ENCODE data around the gene PGLYRP3. TPM values are rescaled to one million over a fixed set of nuclear protein-coding genes. Genes with fewer than 3 reads are reported as not detected.

PGLYRP3 gene
- total and polyA plus RNA-seq, 2 of the 13 experiments (the other 11 are each of a cell fraction or from before 2014, with no cell fraction given) = not detected

DNA sequence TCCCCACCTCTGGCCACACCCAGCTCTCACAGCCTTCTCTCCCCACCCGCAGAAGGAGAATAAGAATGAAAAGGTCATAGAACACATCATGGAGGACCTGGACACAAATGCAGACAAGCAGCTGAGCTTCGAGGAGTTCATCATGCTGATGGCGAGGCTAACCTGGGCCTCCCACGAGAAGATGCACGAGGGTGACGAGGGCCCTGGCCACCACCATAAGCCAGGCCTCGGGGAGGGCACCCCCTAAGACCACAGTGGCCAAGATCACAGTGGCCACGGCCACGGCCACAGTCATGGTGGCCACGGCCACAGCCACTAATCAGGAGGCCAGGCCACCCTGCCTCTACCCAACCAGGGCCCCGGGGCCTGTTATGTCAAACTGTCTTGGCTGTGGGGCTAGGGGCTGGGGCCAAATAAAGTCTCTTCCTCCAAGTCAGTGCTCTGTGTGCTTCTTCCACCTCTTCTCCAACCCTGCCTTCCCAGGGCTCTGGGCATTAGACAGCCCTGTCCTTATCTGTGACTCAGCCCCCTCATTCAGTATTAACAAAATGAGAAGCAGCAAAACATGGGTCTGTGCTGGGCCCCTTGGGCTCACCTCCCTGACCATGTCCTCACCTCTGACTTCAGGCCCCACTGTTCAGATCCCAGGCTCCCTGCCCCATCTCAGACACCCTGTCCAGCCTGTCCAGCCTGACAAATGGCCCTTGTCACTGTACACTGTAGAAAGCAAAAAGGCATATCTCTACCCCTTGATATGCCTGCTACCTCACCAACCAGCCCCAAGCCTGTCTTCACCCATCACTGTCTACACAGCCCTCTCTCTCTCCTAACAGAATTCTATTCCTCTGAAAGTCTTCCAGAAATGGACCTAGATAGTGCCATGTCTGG, 48.1 kb upstream of the PGLYRP3 start:
- ATAC-seq (no peak), DNase-seq (ENCODE audit: low spot score) (no peak), FAIRE-seq (no peak)
- Histone ChIP-seq H3K36me3 (replicated peaks in 1 of 2; ENCODE audit: control insufficient read depth in 1 of 2, insufficient read depth in 2 of 2, low read length in 2 of 2) (no peaks in the 10 kb centered on the region), H2AFZ (ENCODE audit: low read length) (no peak overlapping the region), H3K4me3 (replicated peaks in 1 of 3; ENCODE audit: insufficient read depth in 1 of 3, low read depth in 2 of 3, low read length in 3 of 3) (no peak overlapping the region), H3K4me2 (ENCODE audit: low read depth, low read length) (no peak overlapping the region), H3K27ac (ENCODE audit: extremely low read length, insufficient read depth, low read length) (no peak overlapping the region), H3K79me2 (ENCODE audit: insufficient read depth, low read length) (no peaks in the 10 kb centered on the region), H3K9ac (ENCODE audit: insufficient read depth, low read depth, low read length) (no peak overlapping the region), H4K20me1 (ENCODE audit: insufficient read depth, low read length) (no peaks in the 10 kb centered on the region), H3K4me1 (ENCODE audit: insufficient read depth, low read length) (0 out of 2 replicates have a peak, but pooled peaks cover 5% of the 10 kb centered on the region), H3K9me3 (ENCODE audit: low read length) (no peaks in the 10 kb centered on the region), H3K27me3 (ENCODE audit: control insufficient read depth in 1 of 2, insufficient read depth in 2 of 2, low read length in 2 of 2) (peaks cover 1 to 2% of the 10 kb centered on the region in 2 experiments; a peak in 1 of 5 replicates)
- in situ Hi-C loops (cut with HindIII; ENCODE audit: extremely low pct_ligation_motif_present, low pct_unique_long_range_greater_than_20kb) = no loop called here
- CTCF ChIA-PET (ENCODE audit: low intra/inter-chr PET ratio, low total read pairs) = no interaction called here
- BruUV-seq (replicated peaks) = no TSS peak
- WGBS (ENCODE audit: low lambda C conversion rate) = 9% methylated on average over 8 of the region's 11 CpGs
- POLR2A ChIA-PET = no interaction called here
- TF ChIP-seq, protein P1, sequence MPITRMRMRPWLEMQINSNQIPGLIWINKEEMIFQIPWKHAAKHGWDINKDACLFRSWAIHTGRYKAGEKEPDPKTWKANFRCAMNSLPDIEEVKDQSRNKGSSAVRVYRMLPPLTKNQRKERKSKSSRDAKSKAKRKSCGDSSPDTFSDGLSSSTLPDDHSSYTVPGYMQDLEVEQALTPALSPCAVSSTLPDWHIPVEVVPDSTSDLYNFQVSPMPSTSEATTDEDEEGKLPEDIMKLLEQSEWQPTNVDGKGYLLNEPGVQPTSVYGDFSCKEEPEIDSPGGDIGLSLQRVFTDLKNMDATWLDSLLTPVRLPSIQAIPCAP (CRISPR knock-in tag; IDR thresholded peaks at IDR 0.05; ENCODE audit: low read depth) = no peak
- no peak for TF ChIP-seq NR3C1 (CRISPR knock-in tag; IDR thresholded peaks at IDR 0.05)
- no peak for TF ChIP-seq JARID2 (CRISPR knock-in tag; IDR thresholded peaks at IDR 0.05; ENCODE audit: insufficient replicate concordance)
- no peak for TF ChIP-seq ZNF549 (CRISPR knock-in tag; IDR thresholded peaks at IDR 0.05)
- TF ChIP-seq, protein P2, sequence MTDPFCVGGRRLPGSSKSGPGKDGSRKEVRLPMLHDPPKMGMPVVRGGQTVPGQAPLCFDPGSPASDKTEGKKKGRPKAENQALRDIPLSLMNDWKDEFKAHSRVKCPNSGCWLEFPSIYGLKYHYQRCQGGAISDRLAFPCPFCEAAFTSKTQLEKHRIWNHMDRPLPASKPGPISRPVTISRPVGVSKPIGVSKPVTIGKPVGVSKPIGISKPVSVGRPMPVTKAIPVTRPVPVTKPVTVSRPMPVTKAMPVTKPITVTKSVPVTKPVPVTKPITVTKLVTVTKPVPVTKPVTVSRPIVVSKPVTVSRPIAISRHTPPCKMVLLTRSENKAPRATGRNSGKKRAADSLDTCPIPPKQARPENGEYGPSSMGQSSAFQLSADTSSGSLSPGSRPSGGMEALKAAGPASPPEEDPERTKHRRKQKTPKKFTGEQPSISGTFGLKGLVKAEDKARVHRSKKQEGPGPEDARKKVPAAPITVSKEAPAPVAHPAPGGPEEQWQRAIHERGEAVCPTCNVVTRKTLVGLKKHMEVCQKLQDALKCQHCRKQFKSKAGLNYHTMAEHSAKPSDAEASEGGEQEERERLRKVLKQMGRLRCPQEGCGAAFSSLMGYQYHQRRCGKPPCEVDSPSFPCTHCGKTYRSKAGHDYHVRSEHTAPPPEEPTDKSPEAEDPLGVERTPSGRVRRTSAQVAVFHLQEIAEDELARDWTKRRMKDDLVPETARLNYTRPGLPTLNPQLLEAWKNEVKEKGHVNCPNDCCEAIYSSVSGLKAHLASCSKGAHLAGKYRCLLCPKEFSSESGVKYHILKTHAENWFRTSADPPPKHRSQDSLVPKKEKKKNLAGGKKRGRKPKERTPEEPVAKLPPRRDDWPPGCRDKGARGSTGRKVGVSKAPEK (CRISPR knock-in tag; IDR thresholded peaks at IDR 0.05; ENCODE audit: borderline replicate concordance) = no peak
- intact Hi-C loops (cut with micrococcal nuclease; ENCODE audit: unreplicated experiment) = no loop called here
